ENCODE results near the gene CMTM7.

Gene CMTM7

DNA sequence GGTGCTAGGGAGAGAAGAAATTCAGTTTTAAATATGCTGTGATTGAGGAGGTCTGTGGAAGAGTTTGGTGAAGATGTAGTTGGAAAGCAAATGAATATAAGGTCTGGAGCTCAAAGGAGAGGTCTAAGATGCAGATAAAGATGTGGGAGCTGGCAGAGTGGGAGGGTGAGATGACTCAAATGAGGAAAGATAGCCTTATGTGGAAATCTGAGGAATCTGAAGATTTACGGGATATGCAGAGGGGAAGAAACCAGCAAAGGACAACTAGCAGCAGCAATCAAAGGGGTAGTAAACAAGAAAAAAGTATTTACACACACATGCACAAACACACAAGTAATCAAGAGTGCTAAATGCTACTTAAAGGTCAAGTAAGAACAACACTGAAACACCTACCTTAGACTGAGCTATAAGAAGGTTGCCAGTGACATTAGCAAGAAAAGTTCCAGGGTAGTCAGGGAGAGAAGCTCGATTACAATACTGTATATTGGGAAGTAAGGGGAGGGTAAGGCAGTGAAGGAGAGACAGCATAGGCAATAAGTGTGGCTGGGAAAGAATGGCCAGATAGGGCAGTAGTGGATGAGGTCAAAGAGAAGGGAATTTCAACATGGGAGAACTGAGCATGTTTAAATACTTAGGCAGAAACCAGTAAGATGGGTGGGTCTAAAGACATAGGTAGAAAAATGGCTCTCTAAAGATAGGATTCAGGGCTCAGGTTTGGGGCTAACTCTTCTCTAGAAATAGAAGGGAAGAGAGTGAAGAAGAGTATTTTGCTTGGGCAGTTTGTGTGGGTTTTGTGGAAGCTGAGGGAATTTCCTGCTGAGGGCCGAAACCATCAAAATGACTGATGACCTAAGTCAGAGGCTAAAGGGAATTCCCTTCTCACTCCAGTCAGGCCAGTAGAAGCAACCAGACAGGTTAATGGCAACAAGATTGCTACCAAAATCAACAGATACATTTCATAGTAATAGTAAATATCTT is 102.1 kb downstream of the CMTM7 start:
- no peak for DNase-seq

DNA sequence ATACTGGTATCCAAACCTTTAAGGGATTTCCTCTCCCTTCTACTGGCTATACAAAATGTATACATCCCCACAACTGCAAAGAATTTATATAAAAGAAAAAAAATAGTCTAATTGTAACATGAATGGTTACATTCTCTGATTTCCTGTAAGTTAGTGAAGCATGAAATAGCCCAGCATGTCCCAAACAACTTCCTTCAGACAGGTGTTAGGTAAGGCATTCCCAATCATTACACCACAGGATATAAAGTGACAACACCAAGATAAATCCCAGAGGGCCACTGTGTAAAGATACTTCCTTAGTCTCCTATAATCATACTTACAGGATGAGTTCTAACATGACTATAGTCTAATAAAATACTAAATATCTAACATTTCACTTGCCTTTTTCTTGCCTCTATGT is 103.4 kb downstream of the CMTM7 start:
- DNase-seq, result no peak

- no peak for DNase-seq
These were observed 104.0 kb downstream of the CMTM7 start for GRCh38 chr3:32495609-32496008.

DNA sequence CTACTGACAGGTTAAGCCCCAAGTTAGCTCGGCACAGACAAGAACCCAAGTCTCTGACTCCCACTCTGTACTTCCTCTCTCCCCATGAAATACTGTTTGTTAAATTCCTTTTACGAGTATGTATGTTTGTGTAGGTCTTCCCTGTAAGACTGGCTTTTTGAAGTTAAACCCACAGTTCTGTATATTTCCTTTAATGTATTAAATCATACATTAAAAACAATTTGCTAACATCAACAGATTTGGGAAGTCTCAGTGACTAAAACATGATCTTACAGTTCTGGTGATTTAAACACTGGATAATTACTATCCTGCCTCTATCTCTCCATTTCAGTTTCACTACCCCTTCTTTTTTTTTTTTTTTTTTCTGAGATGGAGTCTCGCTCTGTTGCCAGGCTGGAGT is 106.6 kb downstream of the CMTM7 start:
- DNase-seq, result no peak

GRCh38 chr3:32498992-32499391 is 107.3 kb downstream of the CMTM7 start:
- no peak for DNase-seq

DNA sequence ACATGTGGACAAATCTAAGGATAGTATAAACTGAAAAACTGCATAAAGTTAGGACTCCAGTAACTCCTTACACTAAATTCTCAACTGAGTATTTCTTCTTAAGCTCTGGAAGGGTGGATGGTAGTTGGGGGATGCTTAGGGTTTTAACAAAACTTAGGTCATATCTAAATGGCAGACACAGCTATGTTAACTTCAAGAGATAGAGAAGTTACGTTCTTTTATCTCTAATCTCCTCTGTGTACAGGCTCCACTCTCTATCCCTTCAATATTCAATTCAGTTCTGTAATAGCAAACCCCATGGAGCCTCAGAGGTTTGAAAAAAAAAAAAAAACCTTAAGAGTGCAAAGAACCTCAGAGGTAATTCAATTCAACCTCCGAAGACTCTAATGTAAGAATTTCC is 107.9 kb downstream of the CMTM7 start:
- DNase-seq, result no peak

DNA sequence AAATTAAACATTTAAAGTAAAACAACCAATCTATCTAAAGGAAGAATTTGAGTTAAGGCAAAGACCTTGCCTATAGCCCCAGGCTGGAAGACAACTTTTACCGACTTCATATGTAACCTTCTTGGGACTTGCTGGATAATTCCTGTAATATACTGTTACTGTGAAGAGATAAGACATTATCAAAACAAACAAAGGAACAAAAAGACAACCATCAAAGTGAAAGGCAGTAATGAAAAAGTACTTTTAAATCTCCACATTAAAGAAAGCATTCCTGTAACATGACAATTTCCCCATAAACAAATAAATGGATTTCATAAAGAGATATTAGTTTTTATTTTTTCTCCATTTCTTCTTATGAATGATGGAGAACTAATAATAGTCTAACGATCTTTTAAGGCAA is 108.6 kb downstream of the CMTM7 start:
- DNase-seq, result no peak

DNA sequence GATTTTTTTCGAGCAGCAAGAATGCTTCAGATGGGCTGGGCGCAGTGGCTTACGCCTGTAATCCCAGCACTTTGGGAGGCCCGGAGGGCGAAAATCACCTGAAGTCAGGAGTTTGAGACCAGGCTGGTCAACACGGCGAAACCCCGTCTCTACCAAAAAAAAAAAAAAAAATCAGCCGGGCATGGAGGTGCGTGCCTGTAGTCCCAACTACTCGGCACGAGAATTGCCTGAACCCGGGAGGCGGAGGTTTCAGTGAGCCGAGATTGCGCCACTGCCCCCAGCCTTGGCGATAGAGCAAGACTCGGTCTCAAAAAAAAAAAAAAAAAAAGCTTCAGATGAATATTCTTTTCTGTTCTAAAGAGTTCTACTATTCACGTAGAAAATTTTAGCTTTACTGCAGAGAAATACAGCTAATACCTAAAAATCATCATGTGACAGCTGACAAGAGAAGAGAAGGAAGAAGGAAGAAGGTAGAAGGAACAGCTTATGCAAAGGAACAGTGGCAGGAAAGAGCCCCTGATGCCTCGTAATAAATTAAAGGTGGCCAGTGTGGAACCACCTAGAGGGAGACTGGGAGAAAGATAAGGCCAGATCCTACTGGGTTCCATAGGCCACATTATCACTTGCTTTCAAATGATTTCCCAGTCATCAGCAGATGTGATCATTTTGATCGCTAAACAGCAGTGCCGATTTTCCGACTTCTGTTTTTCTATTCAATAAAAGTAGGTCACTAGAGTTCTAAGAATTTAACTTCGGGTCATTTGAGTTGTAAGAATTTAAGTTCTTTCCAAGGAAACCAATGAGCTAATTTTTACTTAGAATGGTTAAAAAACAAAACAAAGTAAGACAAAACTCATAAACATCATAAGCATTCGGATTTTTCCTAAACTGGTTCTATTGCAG is 109.5 kb downstream of the CMTM7 start:
- no peak for DNase-seq

DNA sequence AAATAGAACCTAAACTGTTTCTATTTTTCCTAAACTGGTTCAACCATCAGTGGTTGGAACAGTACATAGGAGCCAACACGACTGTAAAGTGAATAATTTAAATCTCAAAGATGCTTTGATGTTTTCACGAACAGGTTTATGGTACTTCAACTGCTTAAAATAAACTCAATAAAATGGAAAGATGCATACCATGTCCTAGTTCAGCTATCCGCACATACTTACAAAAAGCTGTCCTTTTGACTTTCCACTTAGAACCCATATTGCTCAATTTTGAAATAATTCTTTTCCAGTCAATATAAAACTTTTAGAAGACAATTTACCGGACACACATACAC is 110.1 kb downstream of the CMTM7 start:
- DNase-seq, result no peak

GRCh38 chr3:32502118-32502945 is 110.7 kb downstream of the CMTM7 start, which contains the start of gene CMTM6:
Gene CMTM6, minus strand, starts transcription at chr3:32502852. Its CDS starts 107 bp downstream, at chr3:32502745.
- DNase-seq, result peak; percentile 73

DNA sequence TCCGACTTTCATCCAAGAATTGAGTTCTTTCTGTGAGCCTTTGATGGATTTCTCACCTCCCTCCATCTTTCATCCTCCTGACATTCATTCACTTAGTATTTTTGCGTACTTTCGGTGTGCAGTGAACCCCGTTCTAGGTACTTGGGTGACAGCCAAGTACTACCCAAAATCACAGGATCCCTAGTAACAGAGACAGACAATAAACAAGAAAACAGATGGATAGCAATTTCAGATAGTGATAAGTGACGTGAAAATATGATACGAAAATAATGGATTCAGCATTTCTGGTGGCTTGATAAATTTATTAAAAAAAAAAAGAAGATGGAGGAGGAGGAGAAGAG is 111.3 kb downstream of the CMTM7 start:
- no peak for DNase-seq

Measured in fibroblast of upper back skin (primary cell).